MM.1S (cell line): ENCODE measurements around the gene GIMAP2.

ENCODE experiments used
- DNase-seq: peaks from one replicate; pipeline ENCODE4 v3.0.0-alpha.2; 2015
- H2AFZ ChIP-seq: fragments of 300-600 bp; sonication (generic); 2 replicates; pipeline ENCODE4 v1.6.0; 2016; ENCODE audit warnings: antibody characterized with exemption, low read length
- H3F3A ChIP-seq: fragments of 300-600 bp; sonication (generic); 2 replicates; pipeline ENCODE4 v1.6.1; 2016; ENCODE audit warnings: mild to moderate bottlenecking, antibody characterized with exemption, low read length, moderate library complexity, mixed read lengths; ENCODE audit not compliant: insufficient read depth
- H3K27ac ChIP-seq: fragments of 300-600 bp; sonication (generic); 2 replicates; pipeline ENCODE4 v1.5.1; 2016; ENCODE audit warnings: mild to moderate bottlenecking, low read length
- H3K27me3 ChIP-seq: fragments of 300-600 bp; sonication (generic); replicated peaks from 2 replicates; pipeline ENCODE4 v1.6.0; 2016; ENCODE audit warnings: low read length; ENCODE audit not compliant: insufficient read depth
- H3K36me3 ChIP-seq: fragments of 300-600 bp; sonication (generic); replicated peaks from 2 replicates; pipeline ENCODE4 v1.6.1; 2016; ENCODE audit warnings: mild to moderate bottlenecking, low read length, mixed read lengths; ENCODE audit not compliant: insufficient read depth
- H3K4me1 ChIP-seq: fragments of 300-600 bp; sonication (generic); 2 replicates; pipeline ENCODE4 v1.6.1; 2016; ENCODE audit warnings: low read length, mixed read lengths
- H3K4me2 ChIP-seq: fragments of 300-600 bp; sonication (generic); 2 replicates; pipeline ENCODE4 v1.6.0; 2016; ENCODE audit warnings: low read depth, low read length
- H3K4me3 ChIP-seq: fragments of 300-600 bp; sonication (generic); 2 replicates; pipeline ENCODE4 v1.5.1; 2016; ENCODE audit warnings: low read length, mixed read lengths
- H3K79me2 ChIP-seq: fragments of 300-600 bp; sonication (generic); 2 replicates; pipeline ENCODE4 v1.6.1; 2016; ENCODE audit warnings: mixed run types, low read length, mixed read lengths
- H3K9ac ChIP-seq: fragments of 300-600 bp; sonication (generic); 2 replicates; pipeline ENCODE4 v1.6.1; 2016; ENCODE audit warnings: low read length, mixed read lengths
- H3K9me2 ChIP-seq: fragments of 300-600 bp; sonication (generic); replicated peaks from 2 replicates; pipeline ENCODE4 v1.6.1; 2016; ENCODE audit warnings: mild to moderate bottlenecking, low read length, mixed read lengths; ENCODE audit not compliant: insufficient read depth
- H3K9me3 ChIP-seq: fragments of 300-600 bp; sonication (generic); replicated peaks from 2 replicates; pipeline ENCODE4 v1.6.1; 2016; ENCODE audit warnings: mild to moderate bottlenecking, low read length, mixed read lengths; ENCODE audit not compliant: insufficient read depth
- H4K20me1 ChIP-seq: fragments of 300-600 bp; sonication (generic); 2 replicates; pipeline ENCODE4 v1.6.1; 2016; ENCODE audit warnings: mild to moderate bottlenecking, low read length, moderate library complexity, mixed read lengths; ENCODE audit not compliant: insufficient read depth
- CTCF ChIP-seq: fragments of 300-600 bp; sonication (generic); IDR thresholded peaks from 2 replicates; pipeline ENCODE4 v1.5.1; 2016; ENCODE audit warnings: antibody characterized with exemption, low read length, mixed read lengths
- EZH2 ChIP-seq: fragments of 300-600 bp; sonication (generic); optimal IDR thresholded peaks from 2 replicates; pipeline ENCODE3; 2017; ENCODE audit warnings: low read depth, mild to moderate bottlenecking, antibody characterized with exemption, low read length, mixed read lengths
- EZH2phosphoT487 ChIP-seq: fragments of 300-600 bp; sonication (generic); IDR thresholded peaks from 2 replicates; pipeline ENCODE4 v1.6.1; 2018; ENCODE audit warnings: antibody characterized with exemption, low read length

Gene GIMAP2

GRCh38 chr7:150740053-150740452 lies 54.5 kb downstream of the GIMAP2 start:
- Histone ChIP-seq H3K9ac (no peak overlapping the region), H2AFZ (no peak overlapping the region), H3K4me2 (no peak overlapping the region), H3K4me3 (no peak overlapping the region), H4K20me1 (no peaks in the 10 kb centered on the region), H3K79me2 (no peaks in the 10 kb centered on the region), H3K27ac (no peak overlapping the region), H3F3A (no peaks in the 10 kb centered on the region), H3K4me1 (no peaks in the 10 kb centered on the region), H3K9me3 (no peaks in the 10 kb centered on the region), H3K9me2 (no peaks in the 10 kb centered on the region), H3K27me3 (no peaks in the 10 kb centered on the region), H3K36me3 (no peaks in the 10 kb centered on the region)
- DNase-seq: no peak
- TF ChIP-seq EZH2: no peak
- no peak for TF ChIP-seq EZH2phosphoT487
- TF ChIP-seq CTCF: no peak

GRCh38 chr7:150742286-150742968 lies 56.9 kb downstream of the GIMAP2 start:
- H3K27me3 ChIP-seq: no peaks in the 10 kb centered on the region
- no peaks in the 10 kb centered on the region for H4K20me1 ChIP-seq

More at GRCh38 chr7:150742286-150742968, 56.9 kb downstream of the GIMAP2 start:
- H3K9ac ChIP-seq: no peak overlapping the region
- TF ChIP-seq EZH2 (no peak), CTCF (no peak), EZH2phosphoT487 (no peak)
- H3K4me2 ChIP-seq: no peak overlapping the region
- H2AFZ ChIP-seq: no peak overlapping the region
- no peak overlapping the region for H3K4me3 ChIP-seq
- H3K9me2 ChIP-seq: no peaks in the 10 kb centered on the region
- H3F3A ChIP-seq: no peaks in the 10 kb centered on the region
- DNase-seq: no peak
- no peaks in the 10 kb centered on the region for H3K79me2 ChIP-seq
- H3K4me1 ChIP-seq: no peaks in the 10 kb centered on the region
- no peaks in the 10 kb centered on the region for H3K9me3 ChIP-seq
- H3K27ac ChIP-seq: no peak overlapping the region
- no peaks in the 10 kb centered on the region for H3K36me3 ChIP-seq
